HepG2 (cell line): ENCODE data around the gene RNF183. TPM values are rescaled to one million over a fixed set of nuclear protein-coding genes. Genes with fewer than 3 reads are reported as not detected.
A peak's percentile ranks its signal among the peaks of the same experiment; 100 is the strongest.

ENCODE experiments used
- ATAC-seq: fragments of 200-7000 bp; cut with Tn5 transposase; 3 replicates; pipeline ENCODE4 v1.9.1; 2020; ENCODE audit warnings: mild to moderate bottlenecking, moderate library complexity
- BruUV-seq: library from RNA; stranded (reverse); fragments of 400-500 nt; replicated peaks from 2 replicates; lab custom pipeline; 2021; lab: Mats Ljungman, UMichigan
- CTCF ChIA-PET: fragments of 300-600 bp; formaldehyde crosslinking; extraction: SDS; loops from one replicate; lab custom pipeline; 2021; ENCODE audit warnings: low total read pairs, inconsistent platforms, low intra/inter-chr PET ratio; lab: Yijun Ruan, JAX
- POLR2A ChIA-PET: fragments of 350-600 bp; sonication (Branson Sonifier 250); formaldehyde crosslinking; loops from one replicate; lab custom pipeline; 2020; ENCODE audit warnings: antibody characterized with exemption, inconsistent platforms; lab: Yijun Ruan, JAX
- DNase-seq: peaks from one replicate; pipeline ENCODE4 v3.0.0-alpha.2; 2015; ENCODE audit warnings: low spot score
- FAIRE-seq: peaks from 3 replicates; lab custom pipeline; 2011; peaks lifted over from hg19 to GRCh38; lab: Jason Lieb, UNC
- H2AFZ ChIP-seq: one replicate; pipeline ENCODE4 v1.6.1; 2011; ENCODE audit warnings: low read length, inconsistent platforms
- H3K27ac ChIP-seq: fragments of 300-600 bp; 3 replicates; pipeline ENCODE4 v1.8.0; 2011; ENCODE audit warnings: mixed run types, mild to moderate bottlenecking, mixed read lengths, low read length, inconsistent platforms; ENCODE audit not compliant: insufficient read depth; ENCODE audit errors: extremely low read length
- H3K27me3 ChIP-seq, 2 experiments: fragments of 200-600 bp in 1 of 2; 2 replicates in 1 of 2; 3 replicates in 1 of 2; pipeline versions ENCODE4 v1.6.0 to v1.8.0; 2011; ENCODE audit warnings: low read length in 2 of 2, mild to moderate bottlenecking in 2 of 2, moderate library complexity in 2 of 2, inconsistent platforms in 1 of 2; ENCODE audit not compliant: insufficient read depth in 2 of 2, control insufficient read depth in 1 of 2
- H3K36me3 ChIP-seq, 2 experiments: fragments of 200-600 bp in 1 of 2; replicated peaks in 1 of 2; 2 replicates in 1 of 2; 3 replicates in 1 of 2; pipeline versions ENCODE4 v1.5.1 to v1.8.0; 2011; ENCODE audit warnings: low read length in 2 of 2, inconsistent platforms in 1 of 2; ENCODE audit not compliant: insufficient read depth in 2 of 2, control insufficient read depth in 1 of 2
- H3K4me1 ChIP-seq: 2 replicates; pipeline ENCODE4 v1.5.1; 2012; ENCODE audit warnings: low read length, inconsistent platforms; ENCODE audit not compliant: insufficient read depth
- H3K4me2 ChIP-seq: 2 replicates; pipeline ENCODE4 v1.6.0; 2011; ENCODE audit warnings: low read depth, low read length, inconsistent platforms
- H3K4me3 ChIP-seq, 3 experiments: fragments of 200-600 bp in 1 of 3; sonication (generic), shearing (Covaris generic) in 1 of 3; replicated peaks in 1 of 3; 2 replicates each; pipeline ENCODE4 v1.5.1; 2011 to 2016; ENCODE audit warnings: low read length in 3 of 3, inconsistent platforms in 2 of 3, low read depth in 2 of 3, mild to moderate bottlenecking in 2 of 3, control low read depth in 1 of 3, mixed read lengths in 1 of 3; ENCODE audit not compliant: insufficient read depth in 1 of 3
- H3K79me2 ChIP-seq: one replicate; pipeline ENCODE4 v1.6.1; 2011; ENCODE audit warnings: low read length, inconsistent platforms; ENCODE audit not compliant: insufficient read depth
- H3K9ac ChIP-seq: 2 replicates; pipeline ENCODE4 v1.6.0; 2011; ENCODE audit warnings: mild to moderate bottlenecking, low read depth, low read length, inconsistent platforms; ENCODE audit not compliant: insufficient read depth
- H3K9me3 ChIP-seq: 2 replicates; pipeline ENCODE4 v1.5.1; 2012; ENCODE audit warnings: mild to moderate bottlenecking, low read length
- H4K20me1 ChIP-seq: 2 replicates; pipeline ENCODE4 v1.6.0; 2011; ENCODE audit warnings: inconsistent platforms, mild to moderate bottlenecking, low read length, moderate library complexity; ENCODE audit not compliant: insufficient read depth
- EED ChIP-seq: sonication (generic); formaldehyde crosslinking; IDR thresholded peaks from 2 replicates; pipeline ENCODE4 v1.5.0; 2020; ENCODE audit warnings: mild to moderate bottlenecking, missing genetic modification reagents
- EP300 ChIP-seq, 3 experiments: sonication (generic) in 1 of 3; formaldehyde crosslinking in 1 of 3; IDR thresholded peaks; 2 replicates each; pipeline versions ENCODE4 v1.5.1 to v1.6.1; 2011 to 2020; ENCODE audit warnings: low read depth in 2 of 3, low read length in 2 of 3, borderline replicate concordance in 1 of 3, improper control_type of control experiment in 1 of 3, mild to moderate bottlenecking in 1 of 3, missing genetic modification reagents in 1 of 3, moderate library complexity in 1 of 3
- GFI1 ChIP-seq: sonication (generic); formaldehyde crosslinking; IDR thresholded peaks from 2 replicates; pipeline ENCODE4 v1.5.0; 2020; ENCODE audit warnings: missing genetic modification reagents, mild to moderate bottlenecking, borderline replicate concordance
- HNF4A ChIP-seq: sonication (generic); formaldehyde crosslinking; IDR thresholded peaks from 2 replicates; pipeline ENCODE4 v1.4.0; 2020; ENCODE audit warnings: missing genetic modification reagents
- LBX2 ChIP-seq: sonication (generic); formaldehyde crosslinking; IDR thresholded peaks from 2 replicates; pipeline ENCODE4 v1.5.0; 2020; ENCODE audit warnings: missing genetic modification reagents, mild to moderate bottlenecking, borderline replicate concordance
- PAXIP1 ChIP-seq: sonication (generic); formaldehyde crosslinking; conservative IDR thresholded peaks from 2 replicates; pipeline ENCODE4 v1.4.0; 2020; ENCODE audit warnings: mild to moderate bottlenecking, missing genetic modification reagents, moderate library complexity
- SPEN ChIP-seq: sonication (generic); formaldehyde crosslinking; IDR thresholded peaks from 2 replicates; pipeline ENCODE4 v1.5.1; 2020; ENCODE audit warnings: low read depth, mild to moderate bottlenecking, missing genetic modification reagents
- TEAD3 ChIP-seq: optimal IDR thresholded peaks from 2 replicates; pipeline ENCODE3; 2016; ENCODE audit warnings: borderline replicate concordance
- ZMYM3 ChIP-seq: sonication (generic); formaldehyde crosslinking; IDR thresholded peaks from 2 replicates; pipeline ENCODE4 v1.5.1; 2020; ENCODE audit warnings: mild to moderate bottlenecking, missing genetic modification reagents
- ZSCAN20 ChIP-seq: sonication (generic); formaldehyde crosslinking; IDR thresholded peaks from 2 replicates; pipeline ENCODE4 v1.4.0; 2020; ENCODE audit warnings: missing genetic modification reagents, mild to moderate bottlenecking, borderline replicate concordance
- WGBS: methylation state at CpG from one replicate; pipeline ENCODE4 v1.1.6; 2017; ENCODE audit warnings: low lambda C conversion rate; 5-methylcytosine and 5-hydroxymethylcytosine counted together
- in situ Hi-C: cut with HindIII; loops from 2 replicates; pipeline ENCODE4 v1.10.0; 2017; ENCODE audit warnings: low pct_unique_long_range_greater_than_20kb; ENCODE audit not compliant: extremely low pct_ligation_motif_present
- intact Hi-C: fragments of 100-400 bp; cut with micrococcal nuclease; formaldehyde crosslinking; loops from one replicate; pipeline ENCODE4 v1.10.0; 2022; ENCODE audit not compliant: unreplicated experiment
- polyA plus RNA-seq, 8 experiments: library from polyadenylated mRNA; depleted of rRNA in 3 of 8; stranded (reverse) in 7 of 8; unstranded in 1 of 8; fragments of >200 nt; fragmentation: Illumina TruSeq in 4 of 8; extraction: Trizol in 4 of 8; gene quantifications; 2 replicates each; pipeline versions ENCODE4 v1.2.1 to v1.2.3, GENCODE V29; 2011 to 2016; ENCODE audit warnings: low read depth in 4 of 8, missing spikeins in 1 of 8, mixed read lengths in 1 of 8; ENCODE audit not compliant: insufficient read depth in 1 of 8
- total RNA-seq, 5 experiments: library from RNA; depleted of rRNA; stranded (reverse); fragments of >200 nt; fragmentation: Illumina TruSeq; extraction: Trizol; gene quantifications; 2 replicates each; pipeline ENCODE4 v1.2.3, GENCODE V29; 2016; ENCODE audit warnings: low read depth in 1 of 5
- TF ChIP-seq, protein P1 (sequence below): sonication (generic); formaldehyde crosslinking; IDR thresholded peaks from 2 replicates; pipeline ENCODE4 v1.8.1; 2023; ENCODE audit warnings: mild to moderate bottlenecking, missing genetic modification reagents

Gene RNF183
- total and polyA plus RNA-seq, 2 of the 13 experiments (the other 11 are each of a cell fraction or from before 2014, with no cell fraction given), result 0.13 to 6.5 TPM

GRCh38 chr9:113266174-113266573, 37.0 kb downstream of the RNF183 start (continued):
- TF ChIP-seq SPEN, result no peak

- no peak overlapping the region for H3K4me3 ChIP-seq
- FAIRE-seq, result no peak
- H3K4me2 ChIP-seq, result peak overlapping the region; percentile 23; the same call in 1 of the 2 replicates
- peaks cover 20 to 47% of the 10 kb centered on the region in 2 experiments for H3K36me3 ChIP-seq
- 48% methylated on average over 1 of the region's 1 CpG for WGBS
- CTCF ChIA-PET, result no interaction called here
- no peaks in the 10 kb centered on the region for H3K27me3 ChIP-seq
- no peak overlapping the region for H2AFZ ChIP-seq
- in situ Hi-C loops, result no loop called here
- no peak for TF ChIP-seq EED
- TF ChIP-seq EP300 (IDR thresholded peaks at IDR 0.05; ENCODE audit: low read depth in 2 of 2, low read length in 2 of 2), result 0 out of 4 replicates have a peak, but pooled peaks of 1 of the 2 experiments have one; percentile 4
- TF ChIP-seq EP300 (CRISPR knock-in tag; IDR thresholded peaks at IDR 0.05; ENCODE audit: borderline replicate concordance), result no peak
- 0 out of 2 replicates have a peak, but pooled peaks have one; percentile 16 for TF ChIP-seq GFI1 (CRISPR knock-in tag)
- peak; percentile 43 for TF ChIP-seq TEAD3 (CRISPR knock-in tag)
- peak; percentile 6; the same call in 1 of the 2 replicates for TF ChIP-seq ZMYM3 (CRISPR knock-in tag)
- TF ChIP-seq, protein P1, sequence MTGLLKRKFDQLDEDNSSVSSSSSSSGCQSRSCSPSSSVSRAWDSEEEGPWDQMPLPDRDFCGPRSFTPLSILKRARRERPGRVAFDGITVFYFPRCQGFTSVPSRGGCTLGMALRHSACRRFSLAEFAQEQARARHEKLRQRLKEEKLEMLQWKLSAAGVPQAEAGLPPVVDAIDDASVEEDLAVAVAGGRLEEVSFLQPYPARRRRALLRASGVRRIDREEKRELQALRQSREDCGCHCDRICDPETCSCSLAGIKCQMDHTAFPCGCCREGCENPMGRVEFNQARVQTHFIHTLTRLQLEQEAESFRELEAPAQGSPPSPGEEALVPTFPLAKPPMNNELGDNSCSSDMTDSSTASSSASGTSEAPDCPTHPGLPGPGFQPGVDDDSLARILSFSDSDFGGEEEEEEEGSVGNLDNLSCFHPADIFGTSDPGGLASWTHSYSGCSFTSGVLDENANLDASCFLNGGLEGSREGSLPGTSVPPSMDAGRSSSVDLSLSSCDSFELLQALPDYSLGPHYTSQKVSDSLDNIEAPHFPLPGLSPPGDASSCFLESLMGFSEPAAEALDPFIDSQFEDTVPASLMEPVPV (CRISPR knock-in tag), result no peak
- TF ChIP-seq LBX2 (CRISPR knock-in tag), result no peak
- TF ChIP-seq PAXIP1 (CRISPR knock-in tag), result no peak
- TF ChIP-seq HNF4A, result peak; percentile 18; the same call in 1 of the 2 replicates
- TF ChIP-seq ZSCAN20 (CRISPR knock-in tag), result 0 out of 2 replicates have a peak, but pooled peaks have one; percentile 20
- TF ChIP-seq, all 625 proteins: peak for 6
- intact Hi-C loops, result loop anchor here (5.0 kb wide), 1 partner anchor 40 kb away; the partner anchor contains the start of genes FKBP15 and SLC31A1
- Histone ChIP-seq H3K79me2 (no peaks in the 10 kb centered on the region), H3K4me1 (peaks cover 18% of the 10 kb centered on the region), H3K27ac (peak overlapping the region; percentile 65), H3K9me3 (no peaks in the 10 kb centered on the region), H3K9ac (no peak overlapping the region), H4K20me1 (no peaks in the 10 kb centered on the region)
- DNase-seq, result peak; percentile 35
- peak; percentile 77 for ATAC-seq
- BruUV-seq, result no TSS peak
- POLR2A ChIA-PET, result interaction anchor here (0.8 to 3.8 kb wide), 4 partner anchors 13 to 41 kb away, joined by 3 to 15 read pairs (median 4); partner anchors contain the start of genes CDC26, FKBP15, PRPF4 and SLC31A1
Observed at GRCh38 chr9:113261917-113262671, 41.1 kb downstream of the RNF183 start.
